ENCODE measurements around the gene ZFPM1. TPM values are rescaled to one million over a fixed set of nuclear protein-coding genes. Genes with fewer than 3 reads are reported as not detected.

ZFPM1 gene
- total and polyA plus RNA-seq, 10 donors, result 2.3 to 25.3 (median 8.9) TPM

DNA sequence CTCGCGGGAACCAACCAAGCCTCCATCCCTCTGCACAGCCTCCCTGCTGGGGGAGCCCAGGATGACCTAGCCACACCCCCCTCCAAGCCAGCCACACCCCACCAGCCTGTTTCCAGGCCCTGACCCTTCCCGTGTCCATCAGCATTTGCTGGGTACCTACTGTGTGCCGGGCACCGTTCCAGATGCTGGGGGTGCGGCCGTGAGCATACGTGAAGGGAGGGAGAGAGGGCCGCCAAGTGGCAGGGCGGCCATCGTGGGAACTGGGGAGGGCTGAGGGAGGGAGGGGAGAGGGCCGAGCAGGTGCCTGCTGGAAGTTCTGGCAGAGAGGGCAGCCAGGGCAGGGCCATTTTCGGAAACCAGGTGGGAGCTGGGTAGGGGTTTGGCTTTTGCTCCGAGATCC lies 23.1 kb downstream of the ZFPM1 start:
- Histone ChIP-seq H3K4me1 (peaks cover 32 to 100% (median 62%) of the 10 kb centered on the region in 6 donors), H3K27me3 (replicated peaks in 1 of 7) (no peaks in the 10 kb centered on the region), H3K9me3 (no peaks in the 10 kb centered on the region), H3K4me3 (no peak overlapping the region), H3K27ac (no peak overlapping the region), H3K36me3 (peaks cover 0 to 13% (median 0%) of the 10 kb centered on the region in 6 donors)
- TF ChIP-seq POLR2A (IDR thresholded peaks at IDR 0.05) (no peak), POLR2AphosphoS5 (IDR thresholded peaks at IDR 0.05) (no peak)
- TF ChIP-seq, protein P1, sequence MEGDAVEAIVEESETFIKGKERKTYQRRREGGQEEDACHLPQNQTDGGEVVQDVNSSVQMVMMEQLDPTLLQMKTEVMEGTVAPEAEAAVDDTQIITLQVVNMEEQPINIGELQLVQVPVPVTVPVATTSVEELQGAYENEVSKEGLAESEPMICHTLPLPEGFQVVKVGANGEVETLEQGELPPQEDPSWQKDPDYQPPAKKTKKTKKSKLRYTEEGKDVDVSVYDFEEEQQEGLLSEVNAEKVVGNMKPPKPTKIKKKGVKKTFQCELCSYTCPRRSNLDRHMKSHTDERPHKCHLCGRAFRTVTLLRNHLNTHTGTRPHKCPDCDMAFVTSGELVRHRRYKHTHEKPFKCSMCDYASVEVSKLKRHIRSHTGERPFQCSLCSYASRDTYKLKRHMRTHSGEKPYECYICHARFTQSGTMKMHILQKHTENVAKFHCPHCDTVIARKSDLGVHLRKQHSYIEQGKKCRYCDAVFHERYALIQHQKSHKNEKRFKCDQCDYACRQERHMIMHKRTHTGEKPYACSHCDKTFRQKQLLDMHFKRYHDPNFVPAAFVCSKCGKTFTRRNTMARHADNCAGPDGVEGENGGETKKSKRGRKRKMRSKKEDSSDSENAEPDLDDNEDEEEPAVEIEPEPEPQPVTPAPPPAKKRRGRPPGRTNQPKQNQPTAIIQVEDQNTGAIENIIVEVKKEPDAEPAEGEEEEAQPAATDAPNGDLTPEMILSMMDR (IDR thresholded peaks at IDR 0.05 in 8 of 11, conservative IDR thresholded peaks at IDR 0.05 in 3 of 11), result no peak
- 79 to 89% (median 84%) methylated on average over 12 to 14 of the region's 14 CpGs for WGBS, 5 donors
- DNase-seq, result no peak
- intact Hi-C loops (cut with DNase I; ENCODE audit: low total_unique reads), result no loop called here

DNA sequence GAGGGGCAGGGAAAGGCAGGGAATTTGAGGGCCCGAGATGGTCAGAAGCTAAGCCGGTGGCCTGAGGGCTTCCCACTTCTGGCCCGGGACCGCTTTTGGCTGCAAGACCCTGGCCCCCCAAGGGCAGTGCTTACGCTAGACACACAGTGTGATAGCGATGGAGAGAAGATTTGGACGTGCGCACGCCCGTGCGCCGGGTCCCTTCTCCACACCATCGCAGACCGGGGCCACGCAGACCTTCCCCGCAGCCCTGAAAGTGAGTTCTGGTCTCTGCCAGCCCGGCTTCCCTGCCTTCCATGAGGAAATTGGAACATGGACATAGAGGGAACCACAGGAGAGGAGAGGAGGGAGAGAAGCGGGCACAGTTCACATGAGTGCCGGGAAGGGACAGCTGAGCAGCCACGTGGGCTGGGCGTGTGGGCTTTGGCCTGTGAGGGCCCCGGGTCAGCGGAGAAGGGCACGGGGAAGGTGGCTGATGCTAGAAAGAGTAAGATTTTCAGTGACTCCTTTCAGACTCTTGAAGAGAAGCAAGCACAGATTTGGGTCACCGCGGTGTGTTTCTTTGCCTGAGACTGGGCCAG lies 23.8 kb downstream of the ZFPM1 start:
- H3K36me3 ChIP-seq, result peaks cover 0 to 13% (median 0%) of the 10 kb centered on the region in 6 donors
- no peak for DNase-seq
- H3K27me3 ChIP-seq (replicated peaks in 1 of 7), result no peaks in the 10 kb centered on the region
- H3K4me1 ChIP-seq, result peaks cover 28 to 100% (median 62%) of the 10 kb centered on the region in 6 donors
- peak overlapping the region in 1 of 8 donors; percentile 74 for H3K27ac ChIP-seq
- TF ChIP-seq POLR2AphosphoS5 (IDR thresholded peaks at IDR 0.05) (no peak), POLR2A (IDR thresholded peaks at IDR 0.05) (no peak)
- TF ChIP-seq, protein P1 (IDR thresholded peaks at IDR 0.05 in 8 of 11, conservative IDR thresholded peaks at IDR 0.05 in 3 of 11), result no peak
- no peaks in the 10 kb centered on the region for H3K9me3 ChIP-seq
- no peak overlapping the region for H3K4me3 ChIP-seq
- intact Hi-C loops (cut with DNase I; ENCODE audit: low total_unique reads), result no loop called here
- 93 to 95% (median 94%) methylated on average over 26 of the region's 26 CpGs for WGBS, 5 donors

DNA sequence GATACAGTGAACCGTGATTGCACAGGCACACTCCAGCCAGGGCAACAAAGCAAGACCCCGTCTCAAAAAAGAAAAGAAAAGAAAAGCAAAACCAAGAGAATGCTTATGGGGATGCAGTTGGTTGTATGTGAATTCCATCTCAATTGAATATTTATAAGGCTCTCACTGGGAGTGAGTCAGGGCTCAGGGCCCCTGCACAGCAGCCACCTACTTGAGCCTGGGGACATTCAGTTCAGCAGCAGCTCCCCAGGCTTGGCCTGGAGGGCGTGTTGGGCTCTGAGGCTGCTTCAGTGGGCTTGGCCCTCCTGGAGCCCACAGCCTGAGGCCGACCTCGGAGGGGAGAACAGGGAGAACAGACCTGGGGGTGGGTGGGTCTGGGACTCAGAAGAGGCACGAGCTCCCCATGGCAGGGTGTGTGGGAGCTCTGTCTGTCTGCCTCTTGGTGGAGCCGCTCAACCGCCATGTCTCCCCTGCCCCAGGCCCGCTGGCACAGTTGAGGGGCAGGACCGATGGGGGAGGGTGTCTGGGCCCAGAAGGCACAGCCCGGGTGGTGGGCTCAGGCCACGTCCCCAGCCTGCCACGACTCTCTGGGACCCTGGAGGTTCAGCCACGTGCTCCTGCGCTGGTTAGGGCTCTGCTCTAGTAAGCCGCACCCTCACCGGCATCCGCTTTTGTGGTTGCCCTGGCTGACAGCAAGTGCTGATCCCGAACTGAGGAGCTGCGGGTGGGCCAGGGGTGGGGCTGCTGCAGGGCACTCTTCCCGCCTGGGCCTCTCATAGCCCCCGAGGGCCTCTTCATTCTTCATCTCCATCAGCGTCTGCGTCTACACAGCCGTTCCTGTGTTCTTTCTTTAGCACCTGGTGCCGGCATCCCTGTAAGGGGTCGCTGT lies 24.8 kb downstream of the ZFPM1 start:
- DNase-seq, result peak; percentile 88
- Histone ChIP-seq H3K4me1 (peaks cover 22 to 100% (median 66%) of the 10 kb centered on the region in 6 donors), H3K9me3 (no peaks in the 10 kb centered on the region), H3K27ac (peak overlapping the region in 4 of 8 donors; percentile 22 to 78 (median 71)), H3K36me3 (peaks cover 0 to 13% (median 0%) of the 10 kb centered on the region in 6 donors), H3K27me3 (replicated peaks in 1 of 7) (no peaks in the 10 kb centered on the region), H3K4me3 (no peak overlapping the region)
- 49 to 65% (median 60%) methylated on average over 14 to 27 of the region's 27 CpGs for WGBS, 5 donors
- TF ChIP-seq POLR2AphosphoS5 (IDR thresholded peaks at IDR 0.05) (peak in 1 of 3 donors; percentile 50), POLR2A (IDR thresholded peaks at IDR 0.05) (no peak)
- intact Hi-C loops (cut with DNase I; ENCODE audit: low total_unique reads), result no loop called here

DNA sequence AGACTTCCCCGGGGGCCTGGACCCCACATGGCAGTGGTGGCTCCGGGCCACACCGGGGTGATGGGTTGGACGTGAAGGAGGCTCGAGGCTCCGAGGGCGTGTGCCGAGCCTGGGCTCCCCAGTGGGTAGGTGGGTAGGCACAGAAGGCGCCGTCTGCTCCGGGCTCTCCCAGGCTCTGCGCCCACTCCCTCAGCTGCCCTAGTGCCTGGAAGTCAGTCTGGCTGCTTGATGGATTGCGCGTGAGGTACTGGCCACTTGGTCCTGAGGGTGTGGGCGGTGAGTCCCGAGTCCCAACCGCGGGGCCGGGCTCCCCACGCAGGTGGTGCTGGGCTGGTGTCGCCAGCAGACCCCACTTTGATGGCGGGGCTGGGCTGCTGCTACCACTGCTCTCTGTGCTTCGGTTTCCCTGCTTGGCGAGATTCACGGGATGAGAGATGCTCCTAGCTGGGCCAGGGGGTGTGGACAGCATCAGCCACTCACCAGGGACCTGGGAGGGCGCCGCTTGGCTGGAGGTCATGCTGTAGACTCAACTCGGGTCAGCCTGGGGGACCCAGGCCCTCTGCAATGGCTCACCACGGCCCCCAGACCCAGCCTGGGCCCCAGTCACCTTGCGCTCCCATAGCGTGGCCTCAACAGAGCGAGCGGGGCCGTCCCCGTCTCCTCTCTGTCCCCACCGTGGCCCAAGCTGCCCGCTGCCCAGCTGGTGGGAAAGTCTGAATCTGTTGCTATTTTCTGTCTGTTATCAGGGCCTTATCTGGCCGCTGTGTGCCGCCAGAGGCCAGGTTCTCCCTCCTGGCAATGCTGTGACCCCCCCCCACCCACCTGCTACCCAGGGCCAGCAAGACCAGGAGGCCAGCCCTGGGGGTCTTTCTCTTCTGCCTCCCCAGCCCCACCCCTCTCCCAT lies 26.1 kb downstream of the ZFPM1 start:
- peaks cover 0 to 15% (median 0%) of the 10 kb centered on the region in 6 donors for H3K36me3 ChIP-seq
- no peak for TF ChIP-seq POLR2AphosphoS5 (IDR thresholded peaks at IDR 0.05)
- TF ChIP-seq, protein P1 (IDR thresholded peaks at IDR 0.05 in 8 of 11, conservative IDR thresholded peaks at IDR 0.05 in 3 of 11), result peak in 3 of 11 experiments; percentile 16 to 29 (median 29)
- peak overlapping the region in 1 of 8 donors; percentile 48 for H3K4me3 ChIP-seq
- no peaks in the 10 kb centered on the region for H3K27me3 ChIP-seq (replicated peaks in 1 of 7)
- no peak for DNase-seq
- WGBS, 5 donors, result 48 to 75% (median 73%) methylated on average over 15 to 39 of the region's 39 CpGs
- H3K27ac ChIP-seq, result peak overlapping the region in 6 of 8 donors; percentile 39 to 78 (median 71)
- H3K4me1 ChIP-seq, result peaks cover 22 to 95% (median 62%) of the 10 kb centered on the region in 6 donors
- intact Hi-C loops (cut with DNase I; ENCODE audit: low total_unique reads), result no loop called here
- no peaks in the 10 kb centered on the region for H3K9me3 ChIP-seq
